Dendritic cell treated with granulocyte-macrophage colony-stimulating factor and Interleukin-4, amounts not matched to agents 40 ng/mL and 50 ng/mL, for 4 days (primary cell): Measurements from ENCODE around the gene FNDC3A.
A peak's percentile ranks its signal among the peaks of the same experiment; 100 is the strongest.
"Not testable (repeated sequence)": the region's sequence is repeated elsewhere in the genome, so short reads cannot be mapped to it uniquely, and the experiment has no call there.

Experiments
- H3K27ac Mint-ChIP-seq: one replicate; pipeline ENCODE4 v1.8.0; 2022; ENCODE audit warnings: mild to moderate bottlenecking, mixed read lengths
- H3K27me3 Mint-ChIP-seq: one replicate; pipeline ENCODE4 v1.8.0; 2022; ENCODE audit warnings: mild to moderate bottlenecking, mixed read lengths
- H3K36me3 Mint-ChIP-seq: one replicate; pipeline ENCODE4 v1.8.0; 2022; ENCODE audit warnings: low read depth, mixed read lengths
- H3K4me1 Mint-ChIP-seq: one replicate; pipeline ENCODE4 v1.8.0; 2022; ENCODE audit warnings: low read depth, mixed read lengths
- H3K4me3 Mint-ChIP-seq: one replicate; pipeline ENCODE4 v1.8.0; 2022; ENCODE audit warnings: mild to moderate bottlenecking, moderate library complexity, mixed read lengths
- H3K9me3 Mint-ChIP-seq: one replicate; pipeline ENCODE4 v1.8.0; 2022; ENCODE audit warnings: mixed read lengths
- intact Hi-C: fragments of 100-400 bp; cut with micrococcal nuclease; formaldehyde crosslinking; loops from one replicate; pipeline ENCODE4 v1.15.0; 2022

The FNDC3A gene

DNA sequence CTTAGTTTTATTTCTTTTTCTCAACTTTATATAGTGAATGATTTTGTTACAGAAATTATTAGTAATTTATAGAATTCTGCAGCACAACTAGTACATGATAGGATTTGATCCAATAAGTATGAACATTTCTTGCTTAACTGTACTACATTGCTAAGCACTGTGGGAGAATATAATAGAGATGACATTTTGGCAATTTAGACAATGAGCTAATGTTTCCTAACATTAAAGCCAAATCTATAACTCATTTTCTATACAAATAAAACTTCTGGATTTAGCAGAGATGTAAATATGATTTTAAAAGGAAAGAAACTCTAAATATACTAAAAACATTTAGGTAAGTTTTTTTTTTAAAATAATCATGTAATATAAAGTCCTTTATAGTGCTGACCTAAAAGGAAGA is 87.3 kb downstream of the FNDC3A start:
- H3K9me3 Mint-ChIP-seq = no peaks in the 10 kb centered on the region
- no peak overlapping the region for H3K4me3 Mint-ChIP-seq
- H3K4me1 Mint-ChIP-seq = peaks cover 22% of the 10 kb centered on the region
- H3K27me3 Mint-ChIP-seq = no peaks in the 10 kb centered on the region
- intact Hi-C loops = no loop called here
- peaks cover 17% of the 10 kb centered on the region for H3K36me3 Mint-ChIP-seq
- H3K27ac Mint-ChIP-seq = no peak overlapping the region

GRCh38 chr13:49063497-49063896 is 87.8 kb downstream of the FNDC3A start:
- no peaks in the 10 kb centered on the region for H3K9me3 Mint-ChIP-seq
- H3K27ac Mint-ChIP-seq = no peak overlapping the region
- H3K36me3 Mint-ChIP-seq = peaks cover 17% of the 10 kb centered on the region
- no peak overlapping the region for H3K4me3 Mint-ChIP-seq
- intact Hi-C loops = no loop called here
- H3K4me1 Mint-ChIP-seq = peaks cover 19% of the 10 kb centered on the region
- no peaks in the 10 kb centered on the region for H3K27me3 Mint-ChIP-seq

GRCh38 chr13:49064476-49064875 is 88.8 kb downstream of the FNDC3A start:
- no peaks in the 10 kb centered on the region for H3K9me3 Mint-ChIP-seq
- intact Hi-C loops = no loop called here
- peaks cover 12% of the 10 kb centered on the region for H3K36me3 Mint-ChIP-seq
- no peak overlapping the region for H3K27ac Mint-ChIP-seq
- no peak overlapping the region for H3K4me3 Mint-ChIP-seq
- H3K4me1 Mint-ChIP-seq = peaks cover 19% of the 10 kb centered on the region
- no peaks in the 10 kb centered on the region for H3K27me3 Mint-ChIP-seq

DNA sequence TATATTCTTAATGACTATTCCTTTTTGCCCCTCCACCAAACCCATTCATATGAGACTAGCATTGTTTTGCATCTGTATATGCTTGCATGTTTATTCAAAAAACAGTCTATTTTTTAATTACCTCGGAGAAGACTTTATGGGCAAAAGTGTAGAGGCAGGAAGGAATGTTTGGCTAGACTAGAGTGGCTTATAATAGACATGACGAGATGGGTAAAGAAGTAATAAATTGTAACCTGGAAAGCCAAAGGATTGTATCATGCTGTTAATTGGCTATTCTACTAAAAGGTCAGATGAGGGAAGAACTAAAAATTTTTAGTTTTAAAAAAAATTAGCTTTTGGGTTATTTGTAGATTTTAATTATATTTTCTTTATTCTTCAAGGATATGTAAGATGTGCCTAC is 91.1 kb downstream of the FNDC3A start:
- no peaks in the 10 kb centered on the region for H3K27me3 Mint-ChIP-seq
- peaks cover 19% of the 10 kb centered on the region for H3K4me1 Mint-ChIP-seq
- intact Hi-C loops = no loop called here
- H3K36me3 Mint-ChIP-seq = peaks cover 26% of the 10 kb centered on the region
- H3K4me3 Mint-ChIP-seq = no peak overlapping the region
- no peak overlapping the region for H3K27ac Mint-ChIP-seq
- no peaks in the 10 kb centered on the region for H3K9me3 Mint-ChIP-seq

- Mint-ChIP-seq H3K36me3 (peaks cover 26% of the 10 kb centered on the region), H3K4me1 (peaks cover 10% of the 10 kb centered on the region)
- H3K27me3 Mint-ChIP-seq, H3K9me3 Mint-ChIP-seq, H3K4me3 Mint-ChIP-seq, H3K27ac Mint-ChIP-seq, intact Hi-C loops: not testable (repeated sequence)
Measured at GRCh38 chr13:49068498-49068897, 92.8 kb downstream of the FNDC3A start.

- H3K36me3 Mint-ChIP-seq = peaks cover 26% of the 10 kb centered on the region
- H3K4me1 Mint-ChIP-seq, H3K27ac Mint-ChIP-seq, H3K9me3 Mint-ChIP-seq, H3K27me3 Mint-ChIP-seq, intact Hi-C loops, H3K4me3 Mint-ChIP-seq: not testable (repeated sequence)
Measured at GRCh38 chr13:49070021-49070420, 94.3 kb downstream of the FNDC3A start.

GRCh38 chr13:49071341-49071937 is 95.7 kb downstream of the FNDC3A start:
- intact Hi-C loops = no loop called here
- Mint-ChIP-seq H3K36me3 (peaks cover 28% of the 10 kb centered on the region), H3K27me3 (no peaks in the 10 kb centered on the region), H3K4me1 (peaks cover 5% of the 10 kb centered on the region), H3K4me3 (no peak overlapping the region), H3K9me3 (no peaks in the 10 kb centered on the region), H3K27ac (no peak overlapping the region)

DNA sequence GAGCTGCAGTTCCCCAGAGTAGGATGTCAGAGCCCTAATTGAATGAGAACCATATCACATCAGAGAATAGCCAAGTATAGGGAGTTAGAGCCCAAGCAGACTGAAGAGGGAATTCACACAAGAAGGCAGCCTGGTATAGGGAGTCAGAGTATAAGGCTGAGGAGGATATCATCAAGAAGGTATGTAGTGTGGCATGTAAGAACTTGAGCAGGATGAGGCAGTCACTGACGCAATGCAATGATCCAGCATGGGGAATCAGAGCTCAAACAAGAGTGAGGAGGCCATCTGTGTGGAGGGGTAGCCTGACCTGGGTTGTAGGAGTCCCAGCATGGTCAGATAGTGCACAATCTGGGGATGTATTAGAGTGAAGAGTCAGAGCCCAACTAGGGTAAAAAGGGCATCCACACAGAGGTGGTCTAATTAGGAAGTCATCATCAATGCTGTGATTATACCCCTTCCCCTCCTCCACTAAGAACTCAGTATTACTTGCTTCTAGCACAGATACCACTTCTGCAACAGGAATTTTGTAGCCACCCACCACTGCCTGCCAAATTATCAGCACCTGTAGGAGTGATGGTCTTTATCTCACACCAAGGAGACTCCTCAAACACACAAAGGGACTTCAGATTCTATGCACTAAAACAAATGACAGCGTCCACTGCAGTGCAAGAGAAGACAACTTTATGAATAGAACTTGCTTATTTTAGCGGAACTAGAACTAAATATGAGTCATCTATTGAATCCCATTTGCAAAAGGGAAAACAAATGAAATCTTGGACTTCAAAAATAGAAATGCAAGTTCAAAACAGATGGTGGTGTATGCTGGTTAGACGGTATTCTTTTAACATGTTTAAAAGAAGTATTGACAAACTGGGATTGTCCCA is 107.2 kb downstream of the FNDC3A start:
- Mint-ChIP-seq H3K27me3 (no peaks in the 10 kb centered on the region), H3K36me3 (peaks cover 37% of the 10 kb centered on the region), H3K4me3 (no peak overlapping the region), H3K9me3 (no peaks in the 10 kb centered on the region), H3K4me1 (peaks cover 5% of the 10 kb centered on the region), H3K27ac (no peak overlapping the region)
- intact Hi-C loops = no loop called here

- no peaks in the 10 kb centered on the region for H3K27me3 Mint-ChIP-seq
- peaks cover 5% of the 10 kb centered on the region for H3K4me1 Mint-ChIP-seq
- H3K4me3 Mint-ChIP-seq = no peak overlapping the region
- H3K36me3 Mint-ChIP-seq = peaks cover 21% of the 10 kb centered on the region
- no peaks in the 10 kb centered on the region for H3K9me3 Mint-ChIP-seq
- intact Hi-C loops = no loop called here
- no peak overlapping the region for H3K27ac Mint-ChIP-seq
Measured at GRCh38 chr13:49084961-49085360, 109.2 kb downstream of the FNDC3A start.

GRCh38 chr13:49086722-49087121 is 111.0 kb downstream of the FNDC3A start:
- intact Hi-C loops = no loop called here
- Mint-ChIP-seq H3K27ac (no peak overlapping the region), H3K27me3 (no peaks in the 10 kb centered on the region)

DNA sequence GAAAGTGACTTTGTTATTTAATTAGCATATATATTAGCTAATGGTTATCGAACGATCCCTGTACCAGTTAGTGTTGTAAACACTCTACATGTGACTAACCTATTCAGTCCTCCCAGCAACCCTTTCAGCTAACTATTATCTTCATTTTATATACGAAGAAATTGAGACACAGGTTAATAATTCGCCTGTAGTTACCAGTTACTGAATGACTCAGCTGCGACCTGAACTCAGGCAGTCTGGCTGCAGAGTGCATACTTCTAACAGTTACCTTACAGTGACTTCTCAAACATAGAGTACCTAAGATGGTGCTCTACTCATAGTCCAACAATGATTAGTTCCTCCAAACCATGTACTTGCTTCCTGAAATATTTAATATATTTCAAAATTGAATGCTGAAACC is 117.7 kb downstream of the FNDC3A start:
- Mint-ChIP-seq H3K4me3 (no peak overlapping the region), H3K27ac (no peak overlapping the region), H3K4me1 (peaks cover 11% of the 10 kb centered on the region), H3K9me3 (no peaks in the 10 kb centered on the region), H3K36me3 (no peaks in the 10 kb centered on the region), H3K27me3 (no peaks in the 10 kb centered on the region)
- intact Hi-C loops = no loop called here

More at GRCh38 chr13:49086722-49087121, 111.0 kb downstream of the FNDC3A start:
- peaks cover 11% of the 10 kb centered on the region for H3K36me3 Mint-ChIP-seq
- no peaks in the 10 kb centered on the region for H3K9me3 Mint-ChIP-seq
- H3K4me1 Mint-ChIP-seq = no peaks in the 10 kb centered on the region
- H3K4me3 Mint-ChIP-seq = no peak overlapping the region

DNA sequence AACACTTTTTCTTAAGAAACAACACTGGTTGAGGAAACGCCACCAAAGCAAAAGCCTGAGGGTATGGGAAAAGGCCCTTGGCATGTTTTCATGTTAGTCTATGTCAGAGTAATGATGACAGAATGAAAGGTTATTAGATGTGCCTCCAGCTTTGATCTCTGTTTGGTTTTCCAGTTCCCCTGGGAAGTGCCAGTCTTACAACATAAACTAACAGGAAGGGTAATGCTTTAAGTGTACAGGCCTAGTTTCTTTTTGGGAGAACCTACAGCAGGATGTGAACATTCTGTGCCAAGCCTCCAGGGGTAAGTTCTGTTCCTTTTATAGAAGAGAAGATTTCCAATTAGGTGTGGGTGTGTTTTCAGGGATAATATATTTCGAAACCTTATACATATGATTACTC is 121.7 kb downstream of the FNDC3A start:
- H3K9me3 Mint-ChIP-seq = no peaks in the 10 kb centered on the region
- H3K27me3 Mint-ChIP-seq = no peaks in the 10 kb centered on the region
- intact Hi-C loops = no loop called here
- no peaks in the 10 kb centered on the region for H3K36me3 Mint-ChIP-seq
- H3K4me3 Mint-ChIP-seq = no peak overlapping the region
- peak overlapping the region; percentile 37 for H3K27ac Mint-ChIP-seq
- H3K4me1 Mint-ChIP-seq = peaks cover 17% of the 10 kb centered on the region

GRCh38 chr13:49098198-49098597 is 122.5 kb downstream of the FNDC3A start:
- no peaks in the 10 kb centered on the region for H3K27me3 Mint-ChIP-seq
- intact Hi-C loops = loop anchor here (2.0 kb wide), 1 partner anchor 183 kb away; no protein-coding TSS in a partner anchor
- H3K36me3 Mint-ChIP-seq = no peaks in the 10 kb centered on the region
- H3K4me1 Mint-ChIP-seq = peaks cover 17% of the 10 kb centered on the region
- H3K4me3 Mint-ChIP-seq = no peak overlapping the region
- H3K27ac Mint-ChIP-seq = no peak overlapping the region
- H3K9me3 Mint-ChIP-seq = no peaks in the 10 kb centered on the region

GRCh38 chr13:49098771-49099512 is 123.2 kb downstream of the FNDC3A start:
- H3K27me3 Mint-ChIP-seq = no peaks in the 10 kb centered on the region
- peak overlapping the region; percentile 56 for H3K27ac Mint-ChIP-seq
- peaks cover 24% of the 10 kb centered on the region for H3K4me1 Mint-ChIP-seq
- no peaks in the 10 kb centered on the region for H3K36me3 Mint-ChIP-seq
- intact Hi-C loops = loop anchor here (2.0 kb wide), 1 partner anchor 182 kb away; no protein-coding TSS in a partner anchor
- H3K4me3 Mint-ChIP-seq = no peak overlapping the region
- no peaks in the 10 kb centered on the region for H3K9me3 Mint-ChIP-seq
